Thyroid gland (tissue), 4 donors: ENCODE data around the gene RASSF7. TPM values are rescaled to one million over a fixed set of nuclear protein-coding genes. Genes with fewer than 3 reads are reported as not detected.

Experiments used
- DNase-seq, 2 donors: peaks; one replicate each; pipeline ENCODE4 v3.0.0-alpha.2; 2019
- H3K27ac ChIP-seq, 3 donors: fragments of 200-600 bp; sonication (generic); 1 replicate in 2 of 3; 2 replicates in 1 of 3; pipeline ENCODE4 v1.5.1; 2016 to 2019; ENCODE audit warnings: mild to moderate bottlenecking in 1 of 3, moderate library complexity in 1 of 3
- H3K27me3 ChIP-seq: fragments of 200-600 bp; sonication (generic); one replicate; pipeline ENCODE4 v1.5.1; 2019
- H3K36me3 ChIP-seq, 2 donors: fragments of 200-600 bp; sonication (generic); one replicate each; pipeline ENCODE4 v1.5.1; 2016 to 2019
- H3K4me1 ChIP-seq, 2 donors: fragments of 200-600 bp; sonication (generic); one replicate each; pipeline ENCODE4 v1.5.1; 2017 to 2019
- H3K4me3 ChIP-seq, 3 donors: fragments of 200-600 bp; sonication (generic); replicated peaks in 1 of 3; 1 replicate in 2 of 3; 2 replicates in 1 of 3; pipeline ENCODE4 v1.5.1; 2016; ENCODE audit warnings: mild to moderate bottlenecking in 1 of 3
- H3K9me3 ChIP-seq: fragments of 200-600 bp; sonication (generic); one replicate; pipeline ENCODE4 v1.5.1; 2017
- POLR2A ChIP-seq, 2 donors: fragments of 450-650 bp; IDR thresholded peaks; one replicate each; pipeline ENCODE4 v1.6.1; 2017; ENCODE audit warnings: antibody characterized with exemption in 2 of 2, mild to moderate bottlenecking in 2 of 2, moderate library complexity in 1 of 2
- WGBS, 2 donors: methylation state at CpG; one replicate each; pipeline ENCODE4 v1.1.5; 2017; 5-methylcytosine and 5-hydroxymethylcytosine counted together
- intact Hi-C: fragments of 100-400 bp; cut with DNase I; formaldehyde crosslinking; loops from one replicate; pipeline ENCODE4 v1.15.1; 2023
- total RNA-seq, 4 donors: library from RNA; depleted of rRNA; stranded (reverse); fragments of >200 nt; gene quantifications; one replicate each; pipeline ENCODE4 v1.2.3, GENCODE V29; 2016
- TF ChIP-seq, protein P1 (sequence below), 6 experiments: fragments of 200-600 bp in 3 of 6; fragments of 450-650 bp in 3 of 6; sonication (generic) in 3 of 6; IDR thresholded peaks; one replicate each; pipeline ENCODE4 v1.5.1; 2016 to 2019; ENCODE audit warnings: antibody characterized with exemption in 6 of 6, mild to moderate bottlenecking in 2 of 6, inconsistent platforms in 1 of 6, moderate library complexity in 1 of 6

Gene RASSF7
- total RNA-seq, 4 donors from 2014 or later = 18.6 to 60.0 (median 24.8) TPM

DNA sequence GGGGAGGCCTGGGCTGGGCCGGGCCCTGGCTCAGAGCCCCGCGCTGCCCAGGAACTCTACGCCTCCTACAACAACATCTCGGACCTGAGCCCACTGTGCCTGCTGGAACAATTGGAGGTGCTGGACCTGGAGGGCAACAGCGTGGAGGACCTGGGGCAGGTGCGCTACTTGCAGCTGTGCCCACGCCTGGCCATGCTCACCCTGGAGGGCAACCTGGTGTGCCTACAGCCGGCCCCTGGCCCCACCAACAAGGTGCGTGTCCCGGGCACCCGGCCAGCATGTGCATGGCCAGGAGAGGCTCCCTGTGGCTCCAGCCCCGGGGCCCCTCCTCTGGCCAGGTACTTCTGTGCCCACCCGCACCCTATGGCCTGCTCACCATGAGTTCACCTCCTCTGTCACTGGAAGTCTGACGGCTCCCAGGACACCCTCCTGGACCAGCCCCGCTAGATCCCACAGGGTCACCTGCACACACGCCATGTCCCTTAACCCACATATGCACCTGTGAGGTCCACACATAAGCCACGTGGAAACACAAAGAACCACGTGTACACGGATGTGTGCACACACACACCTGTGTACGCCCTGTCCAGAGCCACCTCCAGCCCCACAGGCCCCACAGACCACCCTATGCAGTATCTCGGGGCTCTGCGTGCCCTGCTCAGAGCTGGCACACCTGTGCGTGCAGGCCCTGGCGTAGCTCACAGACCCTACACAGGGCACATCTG is 10.6 kb upstream of the RASSF7 start:
- 94 to 96% methylated on average over 15 of the region's 25 CpGs for WGBS, 2 donors
- DNase-seq = no peak
- Histone ChIP-seq H3K27me3 (no peaks in the 10 kb centered on the region), H3K4me1 (peaks cover 7 to 11% of the 10 kb centered on the region in 2 donors), H3K27ac (no peak overlapping the region), H3K9me3 (no peaks in the 10 kb centered on the region), H3K4me3 (no peak overlapping the region), H3K36me3 (no peaks in the 10 kb centered on the region)
- TF ChIP-seq, protein P1, sequence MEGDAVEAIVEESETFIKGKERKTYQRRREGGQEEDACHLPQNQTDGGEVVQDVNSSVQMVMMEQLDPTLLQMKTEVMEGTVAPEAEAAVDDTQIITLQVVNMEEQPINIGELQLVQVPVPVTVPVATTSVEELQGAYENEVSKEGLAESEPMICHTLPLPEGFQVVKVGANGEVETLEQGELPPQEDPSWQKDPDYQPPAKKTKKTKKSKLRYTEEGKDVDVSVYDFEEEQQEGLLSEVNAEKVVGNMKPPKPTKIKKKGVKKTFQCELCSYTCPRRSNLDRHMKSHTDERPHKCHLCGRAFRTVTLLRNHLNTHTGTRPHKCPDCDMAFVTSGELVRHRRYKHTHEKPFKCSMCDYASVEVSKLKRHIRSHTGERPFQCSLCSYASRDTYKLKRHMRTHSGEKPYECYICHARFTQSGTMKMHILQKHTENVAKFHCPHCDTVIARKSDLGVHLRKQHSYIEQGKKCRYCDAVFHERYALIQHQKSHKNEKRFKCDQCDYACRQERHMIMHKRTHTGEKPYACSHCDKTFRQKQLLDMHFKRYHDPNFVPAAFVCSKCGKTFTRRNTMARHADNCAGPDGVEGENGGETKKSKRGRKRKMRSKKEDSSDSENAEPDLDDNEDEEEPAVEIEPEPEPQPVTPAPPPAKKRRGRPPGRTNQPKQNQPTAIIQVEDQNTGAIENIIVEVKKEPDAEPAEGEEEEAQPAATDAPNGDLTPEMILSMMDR (IDR thresholded peaks at IDR 0.05) = no peak
- no peak for TF ChIP-seq POLR2A (IDR thresholded peaks at IDR 0.05)
- intact Hi-C loops = loop anchor here (5.0 kb wide), 1 partner anchor 177 kb away; no protein-coding TSS in a partner anchor

DNA sequence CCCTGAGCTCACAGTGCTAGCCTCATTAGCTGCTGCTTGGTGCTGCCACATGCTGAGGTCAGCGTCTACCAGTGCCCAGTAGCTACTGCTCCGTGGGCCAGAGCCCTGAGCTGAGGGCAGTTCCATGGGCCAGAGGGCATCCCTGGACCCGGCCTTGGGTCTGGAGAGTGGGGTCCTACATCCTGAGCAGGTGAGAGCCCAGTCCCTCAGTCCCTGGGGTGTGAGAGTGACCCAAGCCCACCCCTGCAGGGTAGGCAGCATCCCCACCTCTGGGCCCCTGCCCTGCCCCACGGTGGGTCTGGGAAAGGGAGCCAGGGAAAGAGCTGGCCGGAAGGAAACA is 10.1 kb upstream of the RASSF7 start:
- no peak overlapping the region for H3K4me3 ChIP-seq
- H3K9me3 ChIP-seq = no peaks in the 10 kb centered on the region
- intact Hi-C loops = loop anchor here (5.0 kb wide), 1 partner anchor 177 kb away; no protein-coding TSS in a partner anchor
- DNase-seq = no peak
- H3K27me3 ChIP-seq = no peaks in the 10 kb centered on the region
- WGBS, 2 donors = 85% methylated on average over 5 of the region's 5 CpGs; no CpG with 5 or more reads in 1 of the 2 donors
- peaks cover 12 to 17% of the 10 kb centered on the region in 2 donors for H3K4me1 ChIP-seq
- no peaks in the 10 kb centered on the region for H3K36me3 ChIP-seq
- no peak for TF ChIP-seq POLR2A (IDR thresholded peaks at IDR 0.05)
- TF ChIP-seq, protein P1 (IDR thresholded peaks at IDR 0.05) = no peak
- H3K27ac ChIP-seq = no peak overlapping the region

DNA sequence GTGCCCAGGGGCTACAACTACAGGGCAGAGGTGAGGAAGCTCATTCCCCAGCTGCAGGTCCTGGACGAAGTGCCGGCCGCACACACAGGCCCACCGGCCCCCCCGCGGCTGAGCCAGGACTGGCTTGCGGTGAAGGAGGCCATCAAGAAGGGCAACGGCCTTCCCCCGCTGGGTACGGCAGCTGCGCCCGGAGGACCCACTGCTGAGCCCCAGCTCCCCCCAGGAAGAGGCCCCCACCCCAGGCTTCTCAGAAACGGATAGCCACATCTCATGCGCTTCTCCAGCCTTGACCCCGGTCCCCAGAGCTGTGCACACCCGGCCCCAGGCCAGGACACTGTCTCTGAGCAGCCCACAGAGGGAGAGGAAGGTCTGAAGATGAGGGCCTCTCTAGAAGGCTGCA is 9.6 kb upstream of the RASSF7 start:
- Histone ChIP-seq H3K27me3 (no peaks in the 10 kb centered on the region), H3K4me1 (peaks cover 13 to 21% of the 10 kb centered on the region in 2 donors), H3K36me3 (no peaks in the 10 kb centered on the region), H3K27ac (no peak overlapping the region), H3K9me3 (no peaks in the 10 kb centered on the region), H3K4me3 (no peak overlapping the region)
- no peak for DNase-seq
- intact Hi-C loops = loop anchor here (5.0 kb wide), 1 partner anchor 176 kb away; no protein-coding TSS in a partner anchor
- TF ChIP-seq, protein P1 (IDR thresholded peaks at IDR 0.05) = no peak
- TF ChIP-seq POLR2A (IDR thresholded peaks at IDR 0.05) = no peak
- WGBS, 2 donors = 95% methylated on average over 4 of the region's 16 CpGs; no CpG with 5 or more reads in 1 of the 2 donors

DNA sequence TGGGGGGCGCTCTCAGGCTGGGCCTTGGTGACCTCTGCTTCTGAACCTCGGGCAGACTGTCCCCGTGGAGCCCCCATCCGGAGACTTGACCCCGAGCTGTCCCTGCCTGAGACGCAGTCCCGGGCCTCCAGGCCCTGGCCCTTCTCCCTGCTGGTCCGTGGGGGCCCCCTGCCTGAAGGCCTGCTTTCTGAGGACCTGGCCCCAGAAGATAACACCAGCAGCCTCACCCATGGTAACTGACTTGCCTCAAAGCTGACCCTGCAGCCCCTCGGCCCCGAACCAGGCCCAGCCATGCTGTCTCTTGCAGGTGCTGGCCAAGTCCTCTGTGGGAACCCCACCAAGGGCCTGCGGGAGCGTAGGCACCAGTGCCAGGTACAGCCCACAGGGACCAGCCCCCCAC is 9.2 kb upstream of the RASSF7 start:
- H3K27ac ChIP-seq = no peak overlapping the region
- no peak for DNase-seq
- intact Hi-C loops = loop anchor here (5.0 kb wide), 1 partner anchor 176 kb away; no protein-coding TSS in a partner anchor
- no peak overlapping the region for H3K4me3 ChIP-seq
- no peaks in the 10 kb centered on the region for H3K36me3 ChIP-seq
- peaks cover 13 to 23% of the 10 kb centered on the region in 2 donors for H3K4me1 ChIP-seq
- H3K27me3 ChIP-seq = no peaks in the 10 kb centered on the region
- WGBS, 2 donors = 85 to 96% methylated on average over 5 to 8 of the region's 12 CpGs
- no peaks in the 10 kb centered on the region for H3K9me3 ChIP-seq
- TF ChIP-seq, protein P1 (IDR thresholded peaks at IDR 0.05) = no peak
- TF ChIP-seq POLR2A (IDR thresholded peaks at IDR 0.05) = no peak
